Right ventricle myocardium inferior (tissue), 1 donor: ENCODE data around the gene CSMD2. TPM values are rescaled to one million over a fixed set of nuclear protein-coding genes. Genes with fewer than 3 reads are reported as not detected.
"Not testable (repeated sequence)": the region's sequence is repeated elsewhere in the genome, so short reads cannot be mapped to it uniquely, and the experiment has no call there.

Experiments
- ATAC-seq: fragments of 200-7000 bp; cut with Tn5 transposase; one replicate; pipeline ENCODE4 v1.9.1; 2020; ENCODE audit warnings: mild to moderate bottlenecking, moderate library complexity
- DNase-seq: peaks from one replicate; pipeline ENCODE4 v3.0.0; 2021; ENCODE audit errors: missing footprints
- intact Hi-C: fragments of 100-400 bp; cut with DNase I; formaldehyde crosslinking; loops from one replicate; pipeline ENCODE4 v1.11.0; 2022
- total RNA-seq: library from RNA; stranded (reverse); fragmentation: NEBNext Ultra II Directional; extraction: Animal tissue kit (Norgen Biotek cat#: 25700); gene quantifications from one replicate; pipeline ENCODE4 v1.2.1, GENCODE V29; 2021
- donor health status: DM: no; HTN: yes; CAD: no; lungs with severe emphysema.

The CSMD2 gene
- total RNA-seq, 1 donor from 2014 or later, result 0.32 TPM

DNA sequence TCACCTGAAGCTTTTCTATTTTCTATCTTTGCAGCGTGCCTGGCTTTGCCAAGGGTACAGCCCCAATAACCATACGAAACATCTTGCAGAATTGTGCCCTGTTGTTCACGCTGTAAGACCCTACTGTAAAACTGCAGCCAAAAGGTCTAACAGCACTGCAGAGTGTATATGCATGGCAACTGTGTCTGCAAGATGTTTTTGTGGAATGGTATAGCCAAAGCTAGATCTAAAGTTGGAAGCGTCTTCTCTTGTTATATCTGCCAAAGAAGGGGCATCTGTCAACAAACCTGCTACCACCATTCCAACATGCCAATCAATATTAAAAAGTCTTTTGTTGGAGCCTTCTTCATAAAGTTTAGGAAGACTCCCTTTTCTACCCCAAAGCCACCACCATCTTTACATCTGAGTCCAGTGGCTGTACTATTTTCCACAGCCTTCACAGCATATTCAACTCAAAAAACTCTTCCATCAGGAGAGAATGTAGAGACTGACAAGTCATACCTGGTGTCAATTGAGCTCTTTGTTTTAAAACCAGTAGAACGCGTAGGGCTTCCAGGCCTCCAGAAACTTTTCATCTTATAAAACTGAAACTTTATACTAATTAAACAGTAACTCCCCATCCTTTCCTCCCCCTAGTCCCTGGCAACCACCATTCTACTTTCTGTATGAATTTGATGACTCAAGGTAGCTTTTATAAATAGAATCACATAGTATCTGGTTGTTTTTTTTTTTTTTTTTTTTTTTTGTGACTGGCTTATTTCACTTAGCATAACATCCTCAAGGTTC, 652.6 kb downstream of the CSMD2 start:
- ATAC-seq (no peak), DNase-seq (no peak)
- intact Hi-C loops, result no loop called here

DNA sequence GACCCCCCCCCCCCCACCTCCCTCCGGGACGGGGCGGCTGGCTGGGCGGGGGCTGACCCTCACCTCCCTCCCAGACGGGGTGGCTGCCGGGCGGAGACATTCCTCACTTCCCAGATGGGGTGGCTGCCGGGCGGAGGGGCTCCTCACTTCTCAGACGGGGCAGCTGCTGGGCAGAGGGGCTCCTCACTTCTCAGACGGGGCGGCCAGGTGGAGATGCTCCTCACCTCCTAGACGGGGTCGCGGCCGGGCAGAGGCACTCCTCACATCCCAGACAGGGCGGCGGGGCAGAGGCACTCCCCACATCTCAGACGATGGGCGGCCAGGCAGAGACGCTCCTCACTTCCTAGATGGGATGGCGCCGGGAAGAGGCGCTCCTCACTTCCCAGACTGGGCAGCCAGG, 655.8 kb downstream of the CSMD2 start:
- intact Hi-C loops, ATAC-seq, DNase-seq: not testable (repeated sequence)

DNA sequence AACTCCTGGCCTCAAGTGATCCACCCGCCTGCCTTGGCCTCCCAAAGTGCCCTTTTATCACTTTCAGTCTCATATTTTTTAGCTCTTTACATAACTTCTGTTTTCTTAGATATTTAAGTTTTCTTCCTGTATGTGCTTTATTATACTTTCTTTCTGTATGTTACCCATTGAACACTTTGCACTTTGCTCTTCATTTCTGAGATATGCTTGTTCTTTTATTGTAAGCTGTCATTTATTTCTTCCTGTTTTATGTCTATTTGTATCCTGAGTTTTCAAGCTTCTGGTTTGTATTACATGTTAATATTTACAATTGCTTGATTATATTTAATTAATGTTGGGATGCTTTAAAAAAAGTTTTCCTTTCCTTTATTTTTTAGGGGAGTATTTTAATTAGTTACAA, 656.9 kb downstream of the CSMD2 start:
- ATAC-seq, result no peak
- intact Hi-C loops, result no loop called here
- no peak for DNase-seq

DNA sequence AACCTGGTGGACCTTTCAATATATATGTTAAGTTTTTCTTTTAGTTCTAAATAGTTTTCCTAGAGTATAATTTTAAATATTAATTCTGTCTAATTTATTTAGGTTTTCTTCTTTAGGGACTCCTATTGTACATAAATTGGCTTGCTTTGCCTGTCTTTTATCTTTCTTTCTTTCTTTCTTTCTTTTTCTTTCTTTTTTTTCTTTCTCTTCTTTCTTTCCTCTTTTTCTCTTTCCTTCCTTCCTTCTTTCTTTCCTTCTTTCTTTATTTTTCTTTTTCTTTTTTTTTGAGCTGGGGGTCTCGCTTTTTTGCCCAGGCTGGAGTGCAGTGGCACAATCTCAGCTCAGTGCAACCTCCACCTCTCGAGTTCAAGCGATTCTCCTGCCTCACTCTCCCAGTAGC, 657.4 kb downstream of the CSMD2 start:
- DNase-seq (no peak), ATAC-seq (no peak)
- intact Hi-C loops, result no loop called here

DNA sequence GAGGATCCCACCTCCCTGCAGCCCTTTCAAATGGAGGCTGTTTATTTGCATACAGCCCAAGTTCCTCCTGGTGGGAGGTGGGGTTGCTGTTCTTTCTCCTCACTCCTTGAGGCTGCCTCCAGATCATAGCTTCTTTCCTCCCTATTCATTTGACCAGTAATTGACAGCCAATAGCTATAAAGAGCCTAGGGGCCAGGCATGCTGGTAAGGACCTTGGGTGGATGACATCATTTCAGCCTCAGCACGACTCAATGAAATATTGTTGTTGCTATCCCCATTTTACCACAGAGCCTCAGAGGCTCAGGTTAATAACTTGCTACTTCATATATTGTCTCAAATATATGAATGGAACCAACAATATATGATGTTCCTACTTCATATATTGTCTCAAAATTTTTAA, 661.5 kb downstream of the CSMD2 start:
- ATAC-seq (no peak), DNase-seq (no peak)
- intact Hi-C loops, result no loop called here

DNA sequence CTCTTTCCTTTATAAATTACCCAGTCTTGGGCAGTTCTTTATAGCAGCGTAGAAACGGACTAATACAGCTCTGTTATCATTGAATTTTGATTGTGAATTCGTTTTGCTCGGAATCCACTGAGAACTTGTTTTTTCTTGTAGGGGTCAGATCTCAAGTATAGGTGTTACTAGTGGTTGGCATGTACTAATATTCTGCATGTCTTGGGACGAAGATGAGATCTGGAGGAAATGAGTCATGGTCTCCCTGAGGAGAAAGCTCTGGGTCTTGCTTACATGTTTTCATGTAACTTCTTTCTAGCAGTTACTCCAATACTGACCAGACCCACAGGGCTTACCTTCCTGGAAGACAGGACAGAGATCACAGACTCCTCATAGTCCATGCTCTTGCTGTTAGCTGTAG, 662.3 kb downstream of the CSMD2 start:
- no peak for ATAC-seq
- intact Hi-C loops, result no loop called here
- no peak for DNase-seq

DNA sequence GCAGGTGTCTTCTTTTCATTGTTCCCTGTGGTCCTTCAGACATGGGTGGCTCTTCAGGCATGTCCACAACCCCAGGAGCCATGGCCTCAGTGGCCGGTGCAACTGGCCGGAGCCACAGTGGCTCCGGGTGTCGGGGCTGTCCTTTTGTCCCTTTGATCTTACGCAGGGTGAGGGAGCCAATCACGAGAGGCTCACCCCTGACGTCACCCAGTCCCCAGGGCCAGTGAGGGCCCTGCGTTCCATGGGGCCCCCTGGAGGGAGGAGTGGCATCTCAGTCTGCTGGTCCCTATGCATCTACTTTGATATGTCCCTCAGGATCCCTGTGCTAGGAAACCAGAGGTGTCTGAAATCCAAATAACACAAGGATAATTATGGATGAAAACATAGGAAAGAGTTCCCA, 663.3 kb downstream of the CSMD2 start:
- DNase-seq, result no peak
- ATAC-seq, result no peak
- intact Hi-C loops, result no loop called here

DNA sequence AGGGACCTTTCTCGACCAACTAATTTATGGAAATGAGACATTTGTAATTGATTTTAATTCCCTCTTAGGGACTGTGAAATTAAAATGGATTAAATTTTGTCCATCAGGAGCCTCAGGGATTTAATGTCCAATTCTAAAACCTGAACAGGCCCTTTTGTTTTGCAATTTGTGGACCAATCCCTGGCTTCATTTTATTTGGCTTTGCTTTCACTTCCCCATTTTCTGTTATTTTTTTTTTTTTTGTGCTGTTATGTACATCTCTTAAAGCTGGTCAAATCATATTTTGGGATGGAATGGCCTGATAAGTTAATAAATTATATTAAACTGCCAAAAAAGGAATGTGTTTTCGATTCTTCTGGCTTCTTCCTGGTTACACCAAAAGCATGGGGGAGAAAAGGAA, 663.7 kb downstream of the CSMD2 start:
- peak; percentile 18 for ATAC-seq
- no peak for DNase-seq
- intact Hi-C loops, result no loop called here

DNA sequence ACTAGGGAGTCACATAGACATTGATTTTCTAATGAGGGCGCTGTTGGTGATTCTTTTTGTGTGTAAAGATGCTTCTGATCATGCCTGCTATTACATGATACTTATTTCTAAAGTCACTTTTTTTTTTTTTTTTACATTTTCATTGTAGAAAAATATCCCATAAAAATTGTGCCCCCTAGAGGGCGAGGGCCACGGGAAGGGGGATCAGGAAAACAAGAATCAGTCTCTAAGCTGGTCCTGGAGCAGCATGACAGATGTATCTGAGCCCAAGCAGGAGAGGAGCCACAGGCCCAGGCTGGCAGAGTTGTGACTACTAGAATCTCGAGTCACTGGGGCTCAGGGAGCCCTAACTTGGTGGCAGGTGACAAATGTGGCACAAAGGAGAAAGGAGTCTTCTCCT, 664.5 kb downstream of the CSMD2 start:
- DNase-seq, result no peak
- intact Hi-C loops, result no loop called here
- no peak for ATAC-seq

DNA sequence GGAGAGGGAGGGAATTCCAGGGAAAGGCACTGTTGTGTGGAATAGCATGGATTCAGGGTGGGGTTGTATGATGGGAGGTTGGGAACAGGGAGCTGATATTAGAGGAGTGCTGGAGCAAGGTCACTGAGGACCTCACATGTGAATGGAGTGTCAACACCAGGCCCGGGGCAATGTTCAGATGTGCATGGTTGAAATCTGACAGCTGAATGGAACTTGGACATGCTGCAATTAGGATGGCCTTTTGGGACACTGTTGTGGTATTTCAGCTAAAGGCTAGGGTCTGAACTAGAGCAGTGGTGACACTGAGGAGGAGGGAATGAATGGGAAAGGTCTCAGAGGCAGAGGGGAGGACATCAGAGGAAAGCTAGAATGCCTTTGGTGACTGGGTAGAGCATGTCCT, 667.6 kb downstream of the CSMD2 start:
- intact Hi-C loops, result no loop called here
- ATAC-seq (no peak), DNase-seq (no peak)

DNA sequence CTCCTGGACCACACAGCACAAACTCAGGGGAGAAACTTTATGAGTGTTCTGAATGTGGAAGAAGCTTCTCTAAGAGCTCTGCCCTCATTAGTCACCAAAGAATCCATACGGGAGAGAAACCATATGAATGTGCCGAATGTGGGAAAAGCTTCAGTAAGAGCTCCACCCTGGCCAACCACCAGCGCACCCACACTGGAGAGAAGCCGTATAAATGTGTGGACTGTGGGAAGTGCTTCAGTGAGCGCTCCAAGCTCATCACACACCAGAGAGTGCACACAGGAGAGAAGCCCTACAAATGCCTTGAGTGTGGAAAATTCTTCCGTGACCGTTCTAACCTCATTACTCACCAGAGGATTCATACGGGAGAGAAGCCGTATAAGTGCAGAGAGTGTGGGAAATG, 670.1 kb downstream of the CSMD2 start:
- intact Hi-C loops, result no loop called here
- no peak for ATAC-seq
- DNase-seq, result no peak

DNA sequence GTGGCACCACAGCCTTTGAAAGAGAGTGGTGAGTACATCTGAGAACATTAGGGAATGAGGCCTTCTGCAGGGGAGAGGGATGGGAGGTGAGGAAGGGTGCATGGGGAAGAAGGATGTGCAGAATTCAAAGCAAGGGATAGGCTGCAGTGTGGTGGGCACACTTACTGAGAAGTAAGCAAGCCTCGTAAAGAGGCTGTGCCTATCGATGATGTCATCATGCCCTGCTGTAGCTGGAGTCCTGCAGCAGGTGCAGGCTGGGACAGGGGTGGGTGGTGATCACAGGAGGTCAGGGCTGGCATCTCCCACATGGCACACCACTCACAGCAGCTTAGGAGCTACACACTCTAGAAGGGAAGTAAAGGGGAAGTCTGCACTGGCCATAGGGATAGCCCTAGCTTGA, 676.4 kb downstream of the CSMD2 start:
- intact Hi-C loops, result no loop called here
- DNase-seq (no peak), ATAC-seq (no peak)

DNA sequence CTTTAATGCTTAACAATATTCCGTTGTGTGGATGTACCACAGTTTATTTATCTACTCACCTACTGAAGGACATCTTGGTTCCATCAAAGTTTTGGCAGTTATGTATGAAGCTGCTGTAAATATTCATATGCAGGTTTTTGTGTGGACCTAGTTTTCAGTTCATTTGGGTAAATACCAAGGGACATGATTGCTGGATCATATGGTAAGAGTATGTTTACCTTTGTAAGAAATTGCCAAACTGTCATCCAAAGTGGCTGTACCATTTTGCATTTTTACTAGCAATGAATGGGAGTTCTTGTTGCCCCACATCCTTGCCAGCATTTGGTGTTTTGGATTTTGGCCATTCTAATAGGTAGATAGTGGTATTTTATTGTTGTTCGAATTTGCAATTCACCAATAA, 682.6 kb downstream of the CSMD2 start:
- DNase-seq (no peak), ATAC-seq (no peak)
- intact Hi-C loops, result no loop called here

DNA sequence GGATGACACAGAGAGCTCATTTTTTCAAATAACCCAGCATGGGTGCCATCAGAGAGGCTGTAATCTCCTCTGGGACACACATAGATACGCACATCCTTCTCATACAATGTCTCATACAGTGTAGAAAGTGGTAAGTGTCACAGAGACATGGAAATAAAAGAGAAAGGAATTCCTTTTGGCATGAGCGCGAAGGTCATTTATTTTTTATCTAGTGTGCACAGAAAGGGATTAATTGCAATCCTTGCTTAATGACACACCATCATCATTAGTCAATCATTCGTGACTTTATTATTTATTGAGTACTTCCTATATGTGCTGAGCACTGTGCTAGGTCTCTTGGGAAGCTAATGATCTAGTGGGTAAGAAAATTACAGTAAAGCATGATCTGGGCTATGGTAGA, 687.6 kb downstream of the CSMD2 start:
- ATAC-seq (no peak), DNase-seq (no peak)
- intact Hi-C loops, result loop anchor here (10.0 kb wide), 1 partner anchor 253 kb away; no protein-coding TSS in a partner anchor

DNA sequence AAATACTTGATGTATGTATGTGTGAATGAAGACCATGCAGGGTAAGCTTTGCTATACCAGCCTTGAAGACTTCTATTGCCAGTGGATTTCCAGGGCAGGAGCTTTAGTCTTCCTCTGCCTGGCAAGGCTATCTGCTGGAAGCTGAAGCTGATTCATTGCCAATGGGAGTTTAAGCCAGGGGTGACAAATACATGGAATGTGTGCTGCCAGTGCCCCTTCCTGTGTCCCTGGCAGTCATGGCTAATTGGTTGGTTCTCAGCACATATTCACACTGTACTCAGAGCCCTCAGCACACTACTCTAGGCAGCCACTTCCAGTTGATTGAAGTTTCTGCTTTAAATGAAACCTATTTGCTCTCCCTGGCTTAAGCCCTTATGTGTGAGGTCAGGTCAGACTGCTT, 691.1 kb downstream of the CSMD2 start:
- intact Hi-C loops, result loop anchor here (1.0 to 10.0 kb wide), 5 partner anchors 101 to 347 kb away; no protein-coding TSS in a partner anchor
- ATAC-seq, result peak; percentile 37
- no peak for DNase-seq

DNA sequence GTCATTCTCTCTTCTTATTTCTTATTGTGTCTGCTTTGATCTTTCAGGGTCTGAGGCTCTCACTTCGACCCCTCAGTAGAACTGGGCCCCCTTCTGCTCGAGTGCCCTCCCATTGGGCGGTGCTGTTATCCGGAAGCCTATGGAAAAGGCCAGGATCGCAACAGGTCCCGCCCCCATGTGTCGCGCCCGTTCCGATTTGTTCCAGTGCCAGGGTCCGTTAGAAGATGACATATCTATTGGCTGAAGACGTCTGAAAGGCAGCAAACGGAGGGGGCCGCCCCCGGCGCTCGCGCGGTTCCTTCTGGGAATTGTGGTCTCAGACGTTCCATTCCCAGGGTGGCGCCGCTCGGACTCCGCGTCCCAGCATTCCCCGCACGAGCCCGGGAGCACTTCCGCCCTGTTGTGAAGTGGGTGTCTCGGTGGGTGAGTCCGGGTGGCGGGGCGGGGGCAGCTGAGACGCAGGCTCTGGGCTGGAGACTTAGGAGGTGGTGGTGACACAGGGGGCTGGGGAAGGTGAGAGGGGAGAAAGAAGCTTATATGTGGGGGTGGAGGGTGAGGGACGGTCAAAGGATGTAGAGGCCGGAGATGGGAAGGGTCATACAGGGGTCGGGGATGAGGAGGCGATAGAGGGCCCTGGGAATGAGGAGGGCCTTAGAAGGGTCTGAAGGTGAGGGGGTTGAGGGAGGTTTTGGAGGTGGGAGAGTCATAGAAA, 692.6 kb downstream of the CSMD2 start, which contains the start of gene ZSCAN20:
Gene ZSCAN20, plus strand, starts transcription at position 377 of the 712 bp plus-strand sequence. CDS start 6,644 bp downstream, outside the sequence.
- DNase-seq (peak; percentile 98), ATAC-seq (peak; percentile 95)
- intact Hi-C loops, result loop anchor here (2.0 to 10.0 kb wide), 4 partner anchors 105 to 345 kb away; no protein-coding TSS in a partner anchor

DNA sequence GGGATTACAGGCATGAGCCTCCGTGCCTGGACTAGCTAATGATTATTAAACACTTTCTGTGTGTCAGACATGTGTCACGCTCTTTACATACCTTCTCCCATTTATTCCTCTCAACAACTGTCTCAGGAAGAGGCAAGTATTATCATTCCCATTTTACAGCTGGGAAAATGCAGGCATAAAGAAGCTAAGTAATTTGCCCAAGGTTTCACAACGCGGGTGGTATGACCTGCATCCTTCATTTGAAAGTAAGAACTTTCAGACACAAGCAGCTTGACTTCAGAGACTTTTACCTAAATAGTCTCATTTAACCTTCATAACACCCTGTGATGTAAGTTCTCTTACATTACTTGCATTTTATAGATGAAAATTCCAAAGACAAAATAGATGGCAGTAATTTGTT, 693.6 kb downstream of the CSMD2 start:
- ATAC-seq, result no peak
- no peak for DNase-seq
- intact Hi-C loops, result loop anchor here (2.0 to 10.0 kb wide), 4 partner anchors 104 to 377 kb away; no protein-coding TSS in a partner anchor

DNA sequence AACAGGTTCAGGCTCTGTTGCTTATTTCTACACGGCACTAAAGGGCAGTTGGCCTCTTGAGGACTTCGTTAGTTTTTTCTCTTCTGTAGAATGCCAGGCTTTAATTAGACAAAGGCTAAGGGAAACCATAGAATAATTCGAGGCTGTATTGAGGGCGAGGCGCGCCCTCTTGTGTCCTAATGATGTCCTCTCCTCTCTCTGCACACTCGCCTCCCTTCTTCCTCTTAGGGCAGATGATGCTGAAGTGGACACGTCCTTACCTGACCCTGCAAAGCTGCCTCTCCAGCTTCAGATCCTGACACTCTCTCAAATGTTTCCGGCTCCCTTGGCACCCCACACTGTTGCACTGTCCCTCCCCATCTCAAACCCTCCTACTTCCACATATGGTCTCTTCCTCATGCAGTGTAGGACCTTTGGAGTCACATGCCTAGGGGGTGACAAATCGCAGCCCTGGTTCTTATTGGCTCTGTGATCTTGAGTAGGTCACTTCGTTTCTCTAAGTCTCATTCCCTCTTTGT, 694.5 kb downstream of the CSMD2 start:
- intact Hi-C loops, result loop anchor here (1.0 to 10.0 kb wide), 5 partner anchors 103 to 376 kb away; no protein-coding TSS in a partner anchor
- DNase-seq (peak; percentile 87), ATAC-seq (peak; percentile 59)

DNA sequence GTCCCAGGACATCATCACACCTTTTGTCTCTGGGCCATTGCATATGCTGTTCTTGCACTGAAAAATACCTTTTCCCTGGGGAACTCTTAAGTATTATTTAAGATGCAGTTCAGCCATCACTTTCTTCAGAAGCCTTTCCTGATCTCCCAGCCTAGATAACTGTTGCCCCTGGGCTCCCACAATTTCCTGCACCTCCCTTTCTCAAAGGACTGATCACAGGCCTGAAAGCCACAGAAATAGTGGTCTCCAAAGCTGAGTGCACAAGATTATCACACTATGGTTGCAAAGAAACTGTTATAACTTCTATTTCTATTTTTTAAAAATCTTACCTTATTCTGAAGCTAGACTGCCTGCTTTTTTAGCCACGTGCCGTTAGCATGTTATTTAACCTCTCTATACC, 695.3 kb downstream of the CSMD2 start:
- intact Hi-C loops, result loop anchor here (1.0 to 10.0 kb wide), 5 partner anchors 102 to 375 kb away; no protein-coding TSS in a partner anchor
- DNase-seq (no peak), ATAC-seq (no peak)

DNA sequence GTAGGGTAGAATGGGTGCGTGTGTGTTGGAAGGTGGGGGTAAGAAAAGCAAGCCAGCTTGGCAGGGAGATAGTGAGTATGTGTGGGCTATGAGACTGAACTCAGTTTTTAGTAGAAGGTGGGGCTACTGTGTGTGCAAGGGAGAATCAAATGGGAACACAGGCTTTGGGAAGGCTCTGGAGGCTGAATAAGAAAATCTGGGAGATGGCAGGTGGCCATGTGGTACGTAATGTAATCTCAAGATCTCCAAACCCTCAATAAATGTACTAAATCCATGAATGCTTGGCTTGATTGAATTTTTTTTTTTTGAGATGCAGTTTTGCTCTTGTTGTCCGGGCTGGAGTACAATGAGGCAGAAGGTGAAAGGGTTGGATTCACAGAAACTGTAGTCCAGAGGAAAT, 696.1 kb downstream of the CSMD2 start:
- intact Hi-C loops, result no loop called here
- ATAC-seq (no peak), DNase-seq (no peak)
